Brain microvascular endothelial cell (primary cell): ENCODE measurements around the gene MINDY4B.

ENCODE experiments used
- DNase-seq: peaks from one replicate; pipeline ENCODE4 v3.0.0-alpha.2; 2020
- H3K27ac ChIP-seq: fragments of 250-450 bp; sonication (Bioruptor Pico); 2 replicates; pipeline ENCODE4 v1.5.1; 2020; ENCODE audit warnings: mild to moderate bottlenecking, moderate library complexity
- H3K27me3 ChIP-seq: fragments of 250-450 bp; sonication (Bioruptor Pico); replicated peaks from 2 replicates; pipeline ENCODE4 v1.5.1; 2020; ENCODE audit warnings: mild to moderate bottlenecking
- H3K36me3 ChIP-seq: fragments of 250-450 bp; sonication (Bioruptor Pico); replicated peaks from 2 replicates; pipeline ENCODE4 v1.5.1; 2020; ENCODE audit warnings: mild to moderate bottlenecking
- H3K4me3 ChIP-seq: 2 replicates; pipeline ENCODE4 v1.5.1; 2011; ENCODE audit warnings: low read depth, mild to moderate bottlenecking, control low read depth, low read length, moderate library complexity
- in situ Hi-C: cut with HindIII; loops from 2 replicates; pipeline ENCODE4 v1.10.0; 2017; ENCODE audit warnings: low sequenced_read_pairs, low pct_ligation_motif_present
- TF ChIP-seq, protein P1 (sequence below): IDR thresholded peaks from 2 replicates; pipeline ENCODE4 v1.5.1; 2011; ENCODE audit warnings: low read depth, mild to moderate bottlenecking, moderate library complexity, low read length, control low read depth, inconsistent platforms; ENCODE audit errors: missing control alignments

MINDY4B gene

DNA sequence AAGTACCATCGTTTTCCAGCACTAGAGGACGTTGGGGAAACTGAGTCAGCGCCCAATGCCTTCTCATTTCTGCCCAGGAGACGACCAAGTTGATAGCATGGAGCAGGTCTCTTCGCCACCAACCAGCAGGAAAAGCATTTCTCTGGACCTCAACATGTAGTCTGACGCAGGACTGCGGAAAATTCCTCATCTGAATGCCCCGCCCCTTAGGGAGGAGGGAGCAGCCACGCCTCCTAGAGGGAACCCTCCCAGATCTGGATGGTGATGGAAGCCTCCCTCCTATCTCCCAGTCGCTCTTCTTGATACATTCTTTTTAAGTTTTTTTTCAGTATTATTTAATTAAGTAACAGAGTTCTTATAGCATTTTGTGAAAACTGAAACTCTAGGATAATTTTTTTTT is 17.4 kb upstream of the MINDY4B start:
- in situ Hi-C loops: no loop called here
- TF ChIP-seq, protein P1, sequence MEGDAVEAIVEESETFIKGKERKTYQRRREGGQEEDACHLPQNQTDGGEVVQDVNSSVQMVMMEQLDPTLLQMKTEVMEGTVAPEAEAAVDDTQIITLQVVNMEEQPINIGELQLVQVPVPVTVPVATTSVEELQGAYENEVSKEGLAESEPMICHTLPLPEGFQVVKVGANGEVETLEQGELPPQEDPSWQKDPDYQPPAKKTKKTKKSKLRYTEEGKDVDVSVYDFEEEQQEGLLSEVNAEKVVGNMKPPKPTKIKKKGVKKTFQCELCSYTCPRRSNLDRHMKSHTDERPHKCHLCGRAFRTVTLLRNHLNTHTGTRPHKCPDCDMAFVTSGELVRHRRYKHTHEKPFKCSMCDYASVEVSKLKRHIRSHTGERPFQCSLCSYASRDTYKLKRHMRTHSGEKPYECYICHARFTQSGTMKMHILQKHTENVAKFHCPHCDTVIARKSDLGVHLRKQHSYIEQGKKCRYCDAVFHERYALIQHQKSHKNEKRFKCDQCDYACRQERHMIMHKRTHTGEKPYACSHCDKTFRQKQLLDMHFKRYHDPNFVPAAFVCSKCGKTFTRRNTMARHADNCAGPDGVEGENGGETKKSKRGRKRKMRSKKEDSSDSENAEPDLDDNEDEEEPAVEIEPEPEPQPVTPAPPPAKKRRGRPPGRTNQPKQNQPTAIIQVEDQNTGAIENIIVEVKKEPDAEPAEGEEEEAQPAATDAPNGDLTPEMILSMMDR: no peak

DNA sequence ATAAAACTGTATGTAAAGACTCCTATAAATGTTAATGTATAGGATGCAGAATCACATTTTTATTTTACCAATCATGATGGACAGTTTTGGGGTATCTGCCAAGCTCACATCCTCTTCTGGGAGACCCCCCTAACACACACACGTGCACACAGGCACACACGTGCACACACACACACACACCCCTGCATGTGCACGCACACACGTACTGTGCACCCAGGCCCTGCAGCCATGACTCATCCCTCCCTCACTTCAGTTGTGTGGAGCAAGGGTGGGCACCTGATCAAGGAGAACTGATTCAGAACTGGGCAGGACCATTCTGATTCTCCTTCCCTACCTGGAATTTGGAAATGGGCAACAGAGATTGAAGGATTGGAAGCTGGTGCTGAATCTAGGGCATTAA is 16.0 kb upstream of the MINDY4B start:
- Histone ChIP-seq H3K4me3 (no peak overlapping the region), H3K27me3 (no peaks in the 10 kb centered on the region), H3K36me3 (no peaks in the 10 kb centered on the region), H3K27ac (no peak overlapping the region)
- TF ChIP-seq, protein P1: no peak
- in situ Hi-C loops: no loop called here
- DNase-seq: no peak

More for the DNA sequence above, 17.4 kb upstream of the MINDY4B start:
- no peaks in the 10 kb centered on the region for H3K27me3 ChIP-seq
- no peak overlapping the region for H3K27ac ChIP-seq
- H3K36me3 ChIP-seq: no peaks in the 10 kb centered on the region
- no peak overlapping the region for H3K4me3 ChIP-seq
- no peak for DNase-seq

DNA sequence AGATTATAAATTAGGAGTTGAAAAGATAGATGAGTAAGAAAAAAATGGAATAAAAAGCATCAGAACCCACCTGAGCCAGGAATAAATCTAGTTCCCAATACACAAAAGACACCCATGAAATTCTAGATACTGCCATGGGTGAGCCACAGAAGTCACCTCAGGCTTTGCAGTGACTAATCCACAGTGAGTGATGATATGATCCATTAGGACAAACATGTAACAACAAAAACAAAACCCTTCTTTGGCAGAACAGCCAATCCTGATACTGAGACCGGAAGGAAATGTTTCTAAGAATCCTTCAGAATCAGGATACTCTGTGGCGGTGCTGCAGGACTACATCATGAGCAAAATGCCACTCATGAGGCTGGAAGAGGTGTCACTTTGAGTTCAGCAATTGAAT is 15.0 kb upstream of the MINDY4B start:
- peak; percentile 31 for DNase-seq
- TF ChIP-seq, protein P1: no peak
- H3K27ac ChIP-seq: no peak overlapping the region
- in situ Hi-C loops: no loop called here
- H3K36me3 ChIP-seq: no peaks in the 10 kb centered on the region
- H3K4me3 ChIP-seq: no peak overlapping the region
- no peaks in the 10 kb centered on the region for H3K27me3 ChIP-seq

DNA sequence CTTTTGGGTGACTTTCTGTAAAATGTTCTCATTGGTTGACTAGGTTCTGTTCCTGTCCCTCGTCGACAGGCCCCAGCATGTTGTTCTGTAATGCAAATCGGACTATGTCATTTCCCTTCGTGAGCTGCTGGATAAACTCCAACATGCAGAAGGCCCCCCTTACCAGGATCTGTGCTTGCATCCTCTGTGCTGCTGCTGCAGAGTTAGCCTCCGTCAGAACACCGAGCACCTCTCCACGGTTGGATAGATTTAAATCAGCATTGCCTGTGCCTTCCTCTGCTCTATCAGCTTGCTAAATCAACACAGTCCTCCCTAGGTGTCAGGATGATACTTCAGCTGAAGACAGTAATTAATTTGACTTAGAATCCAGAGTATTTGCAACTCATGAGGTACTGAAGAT is 12.7 kb upstream of the MINDY4B start:
- in situ Hi-C loops: no loop called here
- H3K27me3 ChIP-seq: no peaks in the 10 kb centered on the region
- H3K27ac ChIP-seq: no peak overlapping the region
- no peaks in the 10 kb centered on the region for H3K36me3 ChIP-seq
- TF ChIP-seq, protein P1: no peak
- DNase-seq: no peak
- no peak overlapping the region for H3K4me3 ChIP-seq

DNA sequence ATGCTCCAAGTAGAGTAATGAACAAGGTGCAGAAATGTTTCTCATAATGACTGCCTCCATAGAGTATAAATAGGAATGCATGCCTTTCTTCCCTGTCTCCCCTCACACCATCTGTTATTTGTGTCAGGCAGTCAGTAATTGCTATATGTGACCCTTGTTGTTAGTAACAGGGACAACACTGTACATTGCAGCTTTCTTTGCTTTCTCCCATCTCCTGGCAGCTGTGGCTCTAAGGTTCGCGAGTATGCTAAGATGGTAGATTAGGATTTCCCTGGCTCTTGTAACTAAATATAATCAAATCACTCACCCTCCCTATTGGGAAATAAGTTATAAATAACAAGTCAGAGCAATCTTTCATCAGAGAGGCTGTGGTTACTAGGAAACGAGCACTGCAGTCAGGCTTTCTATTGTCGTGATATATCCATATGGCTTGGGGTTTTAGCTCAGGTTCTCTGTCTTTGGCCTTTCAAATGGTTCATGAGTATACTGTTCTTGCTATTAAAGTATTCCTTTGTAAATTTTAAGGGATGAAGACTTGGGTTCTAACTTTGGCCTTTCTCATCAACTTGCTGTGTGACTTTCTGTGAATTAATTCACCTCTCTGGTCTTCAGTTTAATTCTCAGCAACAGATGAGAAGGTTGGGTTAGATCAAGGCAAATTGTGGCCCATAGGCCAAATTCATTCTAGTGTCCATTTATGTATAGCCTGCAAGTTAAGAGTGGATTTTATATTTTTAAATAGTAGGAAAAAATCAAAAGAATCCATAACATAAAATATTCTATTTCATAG is 8.1 kb upstream of the MINDY4B start:
- Histone ChIP-seq H3K27me3 (peaks cover 9% of the 10 kb centered on the region), H3K4me3 (no peak overlapping the region), H3K36me3 (no peaks in the 10 kb centered on the region), H3K27ac (no peak overlapping the region)
- DNase-seq: no peak
- in situ Hi-C loops: no loop called here
- TF ChIP-seq, protein P1: no peak

DNA sequence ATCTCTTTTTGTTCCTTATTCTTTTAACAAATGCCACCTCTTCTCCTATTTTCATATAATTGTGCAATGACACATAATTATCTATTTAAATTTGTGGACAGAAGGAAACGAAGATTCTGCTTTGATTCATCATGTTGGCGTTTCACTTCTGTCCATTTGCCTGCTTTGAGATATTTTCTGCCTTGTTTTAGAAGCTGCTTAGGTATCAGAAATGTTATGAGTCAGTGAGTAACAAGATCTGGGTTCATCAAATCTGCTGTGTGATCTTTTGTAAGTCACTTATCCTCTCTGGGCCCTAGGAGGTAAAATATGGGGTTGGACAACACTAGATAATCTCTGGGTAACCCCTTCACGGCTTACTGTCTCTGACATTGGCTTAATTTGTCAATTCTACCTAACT is 7.3 kb upstream of the MINDY4B start:
- in situ Hi-C loops: no loop called here
- DNase-seq: no peak
- Histone ChIP-seq H3K36me3 (no peaks in the 10 kb centered on the region), H3K27ac (no peak overlapping the region), H3K4me3 (no peak overlapping the region), H3K27me3 (peaks cover 14% of the 10 kb centered on the region)
- TF ChIP-seq, protein P1: no peak
